ENCODE results near the gene AKAP14. TPM values are rescaled to one million over a fixed set of nuclear protein-coding genes. Genes with fewer than 3 reads are reported as not detected.
"Not testable (repeated sequence)": the region's sequence is repeated elsewhere in the genome, so short reads cannot be mapped to it uniquely, and the experiment has no call there.

Gene AKAP14
- total RNA-seq, 5 donors from 2014 or later (not counting 1 experiment from before 2014, with no cell fraction given): not detected

DNA sequence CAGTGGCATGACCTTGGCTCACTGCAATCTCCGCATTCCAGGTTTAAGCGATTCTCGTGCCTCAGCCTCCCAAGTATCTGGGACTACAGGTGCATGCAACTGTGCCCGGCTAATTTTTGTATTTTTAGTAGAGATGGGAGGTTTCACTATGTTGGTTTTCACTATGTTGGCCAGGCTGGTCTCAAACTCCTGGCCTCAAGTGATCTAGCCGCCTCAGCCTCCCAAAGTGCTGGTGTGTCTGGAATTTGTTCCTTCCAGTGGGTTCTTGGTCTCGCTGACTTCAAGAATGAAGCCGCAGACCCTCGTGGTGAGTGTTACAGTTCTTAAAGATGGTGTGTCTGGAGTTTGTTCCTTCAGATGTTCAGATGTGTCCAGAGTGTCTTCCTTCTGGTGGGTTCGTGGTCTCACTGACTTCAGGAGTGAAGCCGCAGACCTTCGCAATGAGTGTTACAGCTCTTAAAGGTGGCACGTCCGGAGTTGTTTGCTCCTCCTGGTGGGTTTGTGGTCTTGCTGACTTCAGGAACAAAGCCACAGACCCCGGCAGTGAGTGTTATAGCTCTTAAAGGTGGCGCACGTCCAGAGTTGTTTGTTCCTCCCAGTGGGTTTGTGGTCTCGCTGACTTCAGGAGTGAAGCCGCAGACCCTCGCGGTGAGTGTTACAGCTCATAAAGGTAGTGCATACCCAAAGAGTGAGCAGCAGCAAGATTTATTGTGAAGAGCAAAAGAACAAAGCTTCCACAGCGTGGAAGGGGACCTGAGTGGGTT is 60.3 kb downstream of the AKAP14 start:
- H3K4me1 ChIP-seq (ENCODE audit: control insufficient read depth in 1 of 2, extremely low read depth in 1 of 2, insufficient read depth in 2 of 2, low read length in 2 of 2); H3K9me3 ChIP-seq; H3K36me3 Mint-ChIP-seq; H3K27me3 ChIP-seq (replicated peaks in 1 of 2; ENCODE audit: control insufficient read depth in 2 of 2, extremely low read depth in 1 of 2, insufficient read depth in 2 of 2, low read length in 1 of 2); H3K36me3 ChIP-seq (ENCODE audit: control insufficient read depth in 2 of 2, extremely low read depth in 1 of 2, insufficient read depth in 1 of 2, low read length in 1 of 2); H3K4me3 ChIP-seq (ENCODE audit: control insufficient read depth in 1 of 2, extremely low read depth in 1 of 2, low read length in 1 of 2); H3K9me3 Mint-ChIP-seq; H3K27ac ChIP-seq (ENCODE audit: low read length): not testable (repeated sequence)
- H3K4me3 Mint-ChIP-seq: peak overlapping the region in 1 of 3 donors; percentile 27
- CTCF ChIA-PET: interaction anchor here in 1 of 2 donors (0.7 kb wide), 1 partner anchor 105 kb away, joined by 3 read pairs; no protein-coding TSS in a partner anchor
- peaks cover 7 to 14% (median 14%) of the 10 kb centered on the region in 3 donors for H3K4me1 Mint-ChIP-seq
- 33% methylated on average over 6 of the region's 21 CpGs for WGBS (ENCODE audit: insufficient coverage)
- peak overlapping the region; percentile 70 to 72 for H3K27ac Mint-ChIP-seq
- POLR2A ChIA-PET: interaction anchor here in 1 of 2 donors (0.6 kb wide), 1 partner anchor 35 kb away, joined by 3 read pairs; no protein-coding TSS in a partner anchor
- ATAC-seq (replicated peaks in 1 of 4) (peak; percentile 37 to 81 (median 70)), DNase-seq (peak; percentile 8 to 82 (median 51))
- peaks cover 12 to 39% of the 10 kb centered on the region in 2 donors for H3K27me3 Mint-ChIP-seq

DNA sequence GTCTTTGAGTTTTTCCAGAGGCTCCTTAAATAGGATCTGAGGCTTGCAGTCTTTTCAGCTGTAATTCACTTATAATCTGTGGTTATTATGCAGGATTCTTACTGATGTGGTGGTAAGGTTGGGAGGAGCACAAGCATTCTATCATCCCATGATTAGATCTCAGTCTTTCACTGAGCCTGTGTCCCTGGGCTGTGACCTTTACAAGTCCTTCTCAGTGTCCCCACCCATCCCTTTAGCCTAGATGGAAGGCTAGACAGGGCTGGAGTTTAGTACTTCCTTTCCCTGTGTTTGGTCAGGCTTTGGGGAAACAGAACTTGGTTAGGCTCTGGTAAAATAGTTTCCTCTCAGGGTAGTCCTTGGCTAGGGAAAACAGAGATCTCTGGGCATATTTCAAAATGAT is 64.9 kb downstream of the AKAP14 start:
- CTCF ChIA-PET: no interaction called here
- DNase-seq: no peak
- peaks cover 0 to 9% of the 10 kb centered on the region in 2 experiments for H3K4me1 ChIP-seq (ENCODE audit: control insufficient read depth in 1 of 2, extremely low read depth in 1 of 2, insufficient read depth in 2 of 2, low read length in 2 of 2)
- peaks cover 7 to 12% (median 12%) of the 10 kb centered on the region in 3 donors for H3K4me1 Mint-ChIP-seq
- no peaks in the 10 kb centered on the region for H3K36me3 ChIP-seq (ENCODE audit: control insufficient read depth in 2 of 2, extremely low read depth in 1 of 2, insufficient read depth in 1 of 2, low read length in 1 of 2)
- no peaks in the 10 kb centered on the region for H3K9me3 ChIP-seq
- H3K9me3 Mint-ChIP-seq: no peaks in the 10 kb centered on the region
- no peak overlapping the region for H3K27ac ChIP-seq (ENCODE audit: low read length)
- H3K4me3 ChIP-seq (ENCODE audit: control insufficient read depth in 1 of 2, extremely low read depth in 1 of 2, low read length in 1 of 2): no peak overlapping the region
- no peak overlapping the region for H3K27ac Mint-ChIP-seq
- no peak overlapping the region for H3K4me3 Mint-ChIP-seq
- POLR2A ChIA-PET: no interaction called here
- H3K27me3 Mint-ChIP-seq: peaks cover 25 to 43% of the 10 kb centered on the region in 2 donors
- peaks cover 0 to 5% of the 10 kb centered on the region in 2 experiments for H3K27me3 ChIP-seq (replicated peaks in 1 of 2; ENCODE audit: control insufficient read depth in 2 of 2, extremely low read depth in 1 of 2, insufficient read depth in 2 of 2, low read length in 1 of 2)
- H3K36me3 Mint-ChIP-seq: no peaks in the 10 kb centered on the region
- ATAC-seq (replicated peaks in 1 of 4): no peak

DNA sequence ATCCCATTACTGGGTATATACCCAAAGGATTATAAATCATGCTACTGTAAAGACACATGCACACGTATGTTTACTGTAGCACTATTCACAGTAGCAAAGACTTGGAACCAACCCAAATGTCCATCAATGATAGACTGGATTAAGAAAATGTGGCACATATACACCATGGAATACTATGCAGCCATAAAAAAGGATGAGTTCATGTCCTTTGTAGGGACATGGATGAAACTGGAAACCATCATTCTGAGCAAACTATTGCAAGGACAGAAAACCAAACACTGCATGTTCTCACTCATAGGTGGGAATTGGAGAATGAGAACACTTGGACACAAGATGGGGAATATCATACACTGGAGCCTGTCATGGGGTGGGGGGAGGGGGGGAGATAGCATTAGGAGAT is 71.1 kb downstream of the AKAP14 start:
- peaks cover 10 to 16% of the 10 kb centered on the region in 2 donors for H3K27me3 Mint-ChIP-seq
- H3K9me3 Mint-ChIP-seq; CTCF ChIA-PET; H3K4me1 Mint-ChIP-seq; H3K9me3 ChIP-seq; H3K27ac Mint-ChIP-seq; ATAC-seq (replicated peaks in 1 of 4); DNase-seq; H3K36me3 ChIP-seq (ENCODE audit: control insufficient read depth in 2 of 2, extremely low read depth in 1 of 2, insufficient read depth in 1 of 2, low read length in 1 of 2); H3K36me3 Mint-ChIP-seq; POLR2A ChIA-PET; H3K4me3 Mint-ChIP-seq; H3K4me3 ChIP-seq (ENCODE audit: control insufficient read depth in 1 of 2, extremely low read depth in 1 of 2, low read length in 1 of 2); H3K27me3 ChIP-seq (replicated peaks in 1 of 2; ENCODE audit: control insufficient read depth in 2 of 2, extremely low read depth in 1 of 2, insufficient read depth in 2 of 2, low read length in 1 of 2); H3K4me1 ChIP-seq (ENCODE audit: control insufficient read depth in 1 of 2, extremely low read depth in 1 of 2, insufficient read depth in 2 of 2, low read length in 2 of 2); H3K27ac ChIP-seq (ENCODE audit: low read length): not testable (repeated sequence)
- no CpG with 5 or more reads among the region's 1 CpG for WGBS (ENCODE audit: insufficient coverage)

Other genes with a start within 250 kb of the AKAP14 start
- gene SEPTIN6, start 202.7 kb upstream of the AKAP14 start, total RNA-seq: 100 to 1,000 TPM; 171 to 269 (median 206) TPM
- 1 to 10 TPM in 3 of 5 donors, under 1 TPM in 1, not detected in 1; 0.48 to 2.2 (median 1.6) TPM for gene SOWAHD, start 137.3 kb upstream of the AKAP14 start, total RNA-seq
- gene RPL39, start 104.3 kb upstream of the AKAP14 start, total RNA-seq: 1,000 to 10,000 TPM; 2,957 to 4,080 (median 3,439) TPM
- gene UPF3B, start 42.9 kb upstream of the AKAP14 start, total RNA-seq: 10 to 100 TPM in 2 of 5 donors, 1 to 10 TPM in 3; 7.2 to 11.8 (median 9.6) TPM
- gene RNF113A, start 24.2 kb upstream of the AKAP14 start, total RNA-seq: 10 to 100 TPM; 23.4 to 40.5 (median 36.5) TPM
- 10 to 100 TPM; 56.3 to 60.8 (median 58.0) TPM for gene NDUFA1, start 24.1 kb upstream of the AKAP14 start, total RNA-seq
- gene NKAP, start 47.9 kb downstream of the AKAP14 start, total RNA-seq: 10 to 100 TPM; 12.2 to 16.9 (median 14.2) TPM
- under 1 TPM in 1 of 5 donors, not detected in 4; 0.16 TPM for gene RHOXF2B, start 181.8 kb downstream of the AKAP14 start, total RNA-seq
- 1 to 10 TPM in 2 of 5 donors, under 1 TPM in 3; 0.60 to 1.5 (median 0.85) TPM for gene RHOXF1, start 220.0 kb downstream of the AKAP14 start, total RNA-seq

Measured in T-cell (primary cell).